HepG2 (cell line): ENCODE results near the gene C1QL4. TPM values are rescaled to one million over a fixed set of nuclear protein-coding genes. Genes with fewer than 3 reads are reported as not detected.

Source experiments
- ATAD3A ChIP-seq: sonication (generic); formaldehyde crosslinking; IDR thresholded peaks from 2 replicates; pipeline ENCODE4 v1.4.0; 2020; ENCODE audit warnings: missing genetic modification reagents
- GPN1 ChIP-seq: sonication (generic); formaldehyde crosslinking; IDR thresholded peaks from 2 replicates; pipeline ENCODE4 v1.5.1; 2020; ENCODE audit warnings: missing genetic modification reagents, borderline replicate concordance
- KDM5B ChIP-seq: sonication (generic); formaldehyde crosslinking; IDR thresholded peaks from 2 replicates; pipeline ENCODE4 v1.4.0; 2020; ENCODE audit warnings: missing genetic modification reagents, mild to moderate bottlenecking, borderline replicate concordance
- MAZ ChIP-seq, 2 experiments: sonication (generic) in 1 of 2; formaldehyde crosslinking in 1 of 2; IDR thresholded peaks; 2 replicates each; pipeline versions ENCODE4 v1.5.0 to v1.6.1; 2012 to 2020; ENCODE audit warnings: low read depth in 2 of 2, mild to moderate bottlenecking in 2 of 2, borderline replicate concordance in 1 of 2, improper control_type of control experiment in 1 of 2, low read length in 1 of 2, missing genetic modification reagents in 1 of 2, moderate library complexity in 1 of 2
- PHB2 ChIP-seq: fragments of 450-650 bp; IDR thresholded peaks from 2 replicates; pipeline ENCODE4 v1.6.1; 2018; ENCODE audit not compliant: partially characterized antibody
- PLRG1 ChIP-seq: fragments of 450-650 bp; conservative IDR thresholded peaks from 2 replicates; pipeline ENCODE4 v1.6.1; 2016
- RBM39 ChIP-seq: fragments of 200-400 bp; formaldehyde crosslinking; IDR thresholded peaks from one replicate; pipeline ENCODE4 v1.6.1; 2018; ENCODE audit warnings: antibody characterized with exemption, mild to moderate bottlenecking, low read depth, low read length; ENCODE audit not compliant: poor library complexity, severe bottlenecking
- RCOR2 ChIP-seq: IDR thresholded peaks from 2 replicates; pipeline ENCODE4 v1.6.1; 2016; ENCODE audit warnings: missing biosample characterization, missing genetic modification reagents
- SNAI1 ChIP-seq: sonication (generic); formaldehyde crosslinking; IDR thresholded peaks from 2 replicates; pipeline ENCODE4 v1.5.0; 2020; ENCODE audit warnings: mild to moderate bottlenecking, missing genetic modification reagents, borderline replicate concordance
- SRSF9 ChIP-seq: fragments of 200-400 bp; formaldehyde crosslinking; IDR thresholded peaks from 2 replicates; pipeline ENCODE4 v1.6.1; 2018; ENCODE audit warnings: borderline replicate concordance, mild to moderate bottlenecking, low read depth, low read length; ENCODE audit not compliant: insufficient read depth, poor library complexity, severe bottlenecking
- YEATS4 ChIP-seq: sonication (generic); formaldehyde crosslinking; IDR thresholded peaks from 2 replicates; pipeline ENCODE4 v1.4.0; 2020; ENCODE audit warnings: missing genetic modification reagents, borderline replicate concordance
- ZEB1 ChIP-seq: IDR thresholded peaks from 2 replicates; pipeline ENCODE4 v1.6.1; 2012; ENCODE audit warnings: mild to moderate bottlenecking, low read depth, inconsistent platforms; ENCODE audit not compliant: insufficient replicate concordance
- ZNF121 ChIP-seq: sonication (generic); formaldehyde crosslinking; IDR thresholded peaks from 2 replicates; pipeline ENCODE4 v1.5.0; 2020; ENCODE audit warnings: mild to moderate bottlenecking, missing genetic modification reagents
- ZNF207 ChIP-seq: fragments of 450-650 bp; IDR thresholded peaks from 2 replicates; pipeline ENCODE4 v1.6.1; 2016; ENCODE audit warnings: antibody characterized with exemption, borderline replicate concordance
- ZNF235 ChIP-seq: sonication (generic); formaldehyde crosslinking; IDR thresholded peaks from 2 replicates; pipeline ENCODE4 v1.8.1; 2023; ENCODE audit warnings: mild to moderate bottlenecking, missing genetic modification reagents, borderline replicate concordance
- ZNF24 ChIP-seq: fragments of 450-650 bp; IDR thresholded peaks from 2 replicates; pipeline ENCODE4 v1.6.1; 2017; ENCODE audit warnings: antibody characterized with exemption, mild to moderate bottlenecking
- ZNF343 ChIP-seq: sonication (generic); formaldehyde crosslinking; IDR thresholded peaks from 2 replicates; pipeline ENCODE4 v1.4.0; 2020; ENCODE audit warnings: mild to moderate bottlenecking, missing genetic modification reagents
- ZNF557 ChIP-seq: sonication (generic); formaldehyde crosslinking; IDR thresholded peaks from 2 replicates; pipeline ENCODE4 v1.4.0; 2020; ENCODE audit warnings: missing genetic modification reagents
- ZNF850 ChIP-seq: sonication (generic); formaldehyde crosslinking; conservative IDR thresholded peaks from 2 replicates; pipeline ENCODE4 v1.9.0; 2021; ENCODE audit warnings: mild to moderate bottlenecking, missing genetic modification reagents
- polyA plus RNA-seq, 8 experiments: library from polyadenylated mRNA; depleted of rRNA in 3 of 8; stranded (reverse) in 7 of 8; unstranded in 1 of 8; fragments of >200 nt; fragmentation: Illumina TruSeq in 4 of 8; extraction: Trizol in 4 of 8; gene quantifications; 2 replicates each; pipeline versions ENCODE4 v1.2.1 to v1.2.3, GENCODE V29; 2011 to 2016; ENCODE audit warnings: low read depth in 4 of 8, missing spikeins in 1 of 8, mixed read lengths in 1 of 8; ENCODE audit not compliant: insufficient read depth in 1 of 8
- total RNA-seq, 5 experiments: library from RNA; depleted of rRNA; stranded (reverse); fragments of >200 nt; fragmentation: Illumina TruSeq; extraction: Trizol; gene quantifications; 2 replicates each; pipeline ENCODE4 v1.2.3, GENCODE V29; 2016; ENCODE audit warnings: low read depth in 1 of 5
- TF ChIP-seq, protein P1 (sequence below): fragments of 450-650 bp; IDR thresholded peaks from 2 replicates; pipeline ENCODE4 v1.6.1; 2017; ENCODE audit warnings: mild to moderate bottlenecking
- TF ChIP-seq, protein P2 (sequence below), 2 experiments: sonication (generic) in 1 of 2; formaldehyde crosslinking in 1 of 2; IDR thresholded peaks; 2 replicates each; pipeline versions ENCODE4 v1.4.0 to v1.6.1; 2018 to 2020; ENCODE audit warnings: missing genetic modification reagents in 2 of 2, borderline replicate concordance in 1 of 2, low read depth in 1 of 2, mild to moderate bottlenecking in 1 of 2, missing biosample characterization in 1 of 2
- TF ChIP-seq, protein P3 (sequence below): sonication (generic); formaldehyde crosslinking; IDR thresholded peaks from 2 replicates; pipeline ENCODE4 v1.5.1; 2020; ENCODE audit warnings: missing genetic modification reagents, mild to moderate bottlenecking, borderline replicate concordance
- TF ChIP-seq, protein P4 (sequence below): IDR thresholded peaks from 2 replicates; pipeline ENCODE4 v1.6.1; 2016

C1QL4 gene
- total and polyA plus RNA-seq, 2 of the 13 experiments (the other 11 are each of a cell fraction or from before 2014, with no cell fraction given) = 0.03 TPM; not detected in 1

DNA sequence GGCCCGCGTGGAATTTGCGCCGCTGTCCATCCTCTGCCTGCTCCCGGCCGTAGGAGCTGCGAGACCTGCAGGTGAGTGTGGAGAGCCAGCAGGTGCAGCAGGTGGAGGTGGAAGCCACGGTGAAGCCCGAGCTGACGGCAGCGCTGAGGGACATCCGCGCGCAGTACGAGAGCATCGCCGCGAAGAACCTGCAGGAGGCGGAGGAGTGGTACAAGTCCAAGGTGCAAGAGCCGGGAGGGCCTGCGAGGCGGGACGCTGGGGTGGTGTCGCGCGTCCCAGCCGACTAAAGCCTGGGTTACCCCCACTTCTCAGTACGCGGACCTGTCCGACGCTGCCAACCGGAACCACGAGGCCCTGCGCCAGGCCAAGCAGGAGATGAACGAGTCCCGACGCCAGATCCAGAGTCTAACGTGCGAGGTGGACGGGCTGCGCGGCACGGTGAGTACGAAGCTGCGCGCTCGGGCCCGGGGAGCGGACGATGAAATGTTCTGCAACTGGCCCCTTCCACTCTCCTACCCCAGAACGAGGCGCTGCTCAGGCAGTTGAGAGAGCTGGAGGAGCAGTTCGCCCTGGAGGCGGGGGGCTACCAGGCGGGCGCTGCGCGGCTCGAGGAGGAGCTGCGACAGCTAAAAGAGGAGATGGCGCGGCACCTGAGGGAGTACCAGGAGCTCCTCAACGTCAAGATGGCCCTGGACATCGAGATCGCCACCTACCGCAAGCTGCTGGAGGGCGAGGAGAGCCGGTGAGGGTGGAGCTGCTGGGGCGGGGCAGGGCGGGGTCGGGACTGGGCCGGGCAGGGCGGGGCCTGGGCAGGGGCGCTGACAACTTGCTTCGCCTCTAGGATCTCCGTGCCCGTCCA lies 39.9 kb downstream of the C1QL4 start (continued):
- TF ChIP-seq, protein P1, sequence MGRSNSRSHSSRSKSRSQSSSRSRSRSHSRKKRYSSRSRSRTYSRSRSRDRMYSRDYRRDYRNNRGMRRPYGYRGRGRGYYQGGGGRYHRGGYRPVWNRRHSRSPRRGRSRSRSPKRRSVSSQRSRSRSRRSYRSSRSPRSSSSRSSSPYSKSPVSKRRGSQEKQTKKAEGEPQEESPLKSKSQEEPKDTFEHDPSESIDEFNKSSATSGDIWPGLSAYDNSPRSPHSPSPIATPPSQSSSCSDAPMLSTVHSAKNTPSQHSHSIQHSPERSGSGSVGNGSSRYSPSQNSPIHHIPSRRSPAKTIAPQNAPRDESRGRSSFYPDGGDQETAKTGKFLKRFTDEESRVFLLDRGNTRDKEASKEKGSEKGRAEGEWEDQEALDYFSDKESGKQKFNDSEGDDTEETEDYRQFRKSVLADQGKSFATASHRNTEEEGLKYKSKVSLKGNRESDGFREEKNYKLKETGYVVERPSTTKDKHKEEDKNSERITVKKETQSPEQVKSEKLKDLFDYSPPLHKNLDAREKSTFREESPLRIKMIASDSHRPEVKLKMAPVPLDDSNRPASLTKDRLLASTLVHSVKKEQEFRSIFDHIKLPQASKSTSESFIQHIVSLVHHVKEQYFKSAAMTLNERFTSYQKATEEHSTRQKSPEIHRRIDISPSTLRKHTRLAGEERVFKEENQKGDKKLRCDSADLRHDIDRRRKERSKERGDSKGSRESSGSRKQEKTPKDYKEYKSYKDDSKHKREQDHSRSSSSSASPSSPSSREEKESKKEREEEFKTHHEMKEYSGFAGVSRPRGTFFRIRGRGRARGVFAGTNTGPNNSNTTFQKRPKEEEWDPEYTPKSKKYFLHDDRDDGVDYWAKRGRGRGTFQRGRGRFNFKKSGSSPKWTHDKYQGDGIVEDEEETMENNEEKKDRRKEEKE = no peak
- TF ChIP-seq ZNF343 (CRISPR knock-in tag) = no peak
- TF ChIP-seq SRSF9 = no peak
- peak; percentile 2 for TF ChIP-seq RBM39
- no peak for TF ChIP-seq ATAD3A
- TF ChIP-seq ZNF24 = no peak
- no peak for TF ChIP-seq PHB2
- TF ChIP-seq ZNF121 (CRISPR knock-in tag) = no peak
- no peak for TF ChIP-seq ZNF557 (CRISPR knock-in tag)
- no peak for TF ChIP-seq YEATS4 (CRISPR knock-in tag)
- TF ChIP-seq, protein P2, sequence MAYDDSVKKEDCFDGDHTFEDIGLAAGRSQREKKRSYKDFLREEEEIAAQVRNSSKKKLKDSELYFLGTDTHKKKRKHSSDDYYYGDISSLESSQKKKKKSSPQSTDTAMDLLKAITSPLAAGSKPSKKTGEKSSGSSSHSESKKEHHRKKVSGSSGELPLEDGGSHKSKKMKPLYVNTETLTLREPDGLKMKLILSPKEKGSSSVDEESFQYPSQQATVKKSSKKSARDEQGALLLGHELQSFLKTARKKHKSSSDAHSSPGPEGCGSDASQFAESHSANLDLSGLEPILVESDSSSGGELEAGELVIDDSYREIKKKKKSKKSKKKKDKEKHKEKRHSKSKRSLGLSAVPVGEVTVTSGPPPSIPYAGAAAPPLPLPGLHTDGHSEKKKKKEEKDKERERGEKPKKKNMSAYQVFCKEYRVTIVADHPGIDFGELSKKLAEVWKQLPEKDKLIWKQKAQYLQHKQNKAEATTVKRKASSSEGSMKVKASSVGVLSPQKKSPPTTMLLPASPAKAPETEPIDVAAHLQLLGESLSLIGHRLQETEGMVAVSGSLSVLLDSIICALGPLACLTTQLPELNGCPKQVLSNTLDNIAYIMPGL (CRISPR knock-in tag; IDR thresholded peaks at IDR 0.05; ENCODE audit: borderline replicate concordance in 1 of 2, low read depth in 1 of 2) = no peak; a peak in 1 of 4 replicates
- TF ChIP-seq PLRG1 = no peak
- peak; percentile 53 for TF ChIP-seq ZEB1
- no peak for TF ChIP-seq MAZ (IDR thresholded peaks at IDR 0.05; ENCODE audit: borderline replicate concordance, low read depth, low read length)
- TF ChIP-seq MAZ (CRISPR knock-in tag; IDR thresholded peaks at IDR 0.05; ENCODE audit: low read depth) = peak; percentile 55; the same call in 1 of the 2 replicates
- TF ChIP-seq SNAI1 = 0 out of 2 replicates have a peak, but pooled peaks have one; percentile 35
- TF ChIP-seq ZNF207 = no peak
- TF ChIP-seq, protein P3, sequence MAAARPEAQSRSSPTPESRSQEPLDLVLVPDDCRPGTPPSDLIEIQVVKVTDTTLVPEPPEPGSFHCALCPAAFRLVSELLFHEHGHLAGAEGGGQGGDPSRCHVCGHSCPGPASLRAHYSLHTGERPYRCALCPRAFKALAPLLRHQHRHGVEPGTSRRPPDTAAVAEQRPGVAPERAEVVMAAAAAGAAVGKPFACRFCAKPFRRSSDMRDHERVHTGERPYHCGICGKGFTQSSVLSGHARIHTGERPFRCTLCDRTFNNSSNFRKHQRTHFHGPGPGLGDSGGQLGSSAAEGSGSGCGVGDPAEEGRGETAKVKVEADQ (CRISPR knock-in tag) = no peak
- TF ChIP-seq, protein P4, sequence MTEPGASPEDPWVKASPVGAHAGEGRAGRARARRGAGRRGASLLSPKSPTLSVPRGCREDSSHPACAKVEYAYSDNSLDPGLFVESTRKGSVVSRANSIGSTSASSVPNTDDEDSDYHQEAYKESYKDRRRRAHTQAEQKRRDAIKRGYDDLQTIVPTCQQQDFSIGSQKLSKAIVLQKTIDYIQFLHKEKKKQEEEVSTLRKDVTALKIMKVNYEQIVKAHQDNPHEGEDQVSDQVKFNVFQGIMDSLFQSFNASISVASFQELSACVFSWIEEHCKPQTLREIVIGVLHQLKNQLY (CRISPR knock-in tag) = no peak
- no peak for TF ChIP-seq GPN1 (CRISPR knock-in tag)
- no peak for TF ChIP-seq ZNF235 (CRISPR knock-in tag)
- TF ChIP-seq ZNF850 (CRISPR knock-in tag) = no peak
- peak; percentile 41; the same call in 1 of the 2 replicates for TF ChIP-seq KDM5B (CRISPR knock-in tag)
- TF ChIP-seq RCOR2 (CRISPR knock-in tag) = no peak
